Testis (tissue), 2 donors: ENCODE results near the gene IL1RAP.

Source experiments
- POLR2A ChIP-seq: fragments of 450-650 bp; IDR thresholded peaks from one replicate; pipeline ENCODE4 v1.6.1; 2017; ENCODE audit warnings: antibody characterized with exemption, mild to moderate bottlenecking, moderate library complexity
- TF ChIP-seq, protein P1 (sequence below), 3 experiments: fragments of 450-650 bp in 2 of 3; fragments of 200-600 bp in 1 of 3; sonication (generic) in 1 of 3; IDR thresholded peaks; one replicate each; pipeline ENCODE4 v1.5.1; 2016 to 2019; ENCODE audit warnings: antibody characterized with exemption in 3 of 3, mild to moderate bottlenecking in 2 of 3, moderate library complexity in 1 of 3

DNA sequence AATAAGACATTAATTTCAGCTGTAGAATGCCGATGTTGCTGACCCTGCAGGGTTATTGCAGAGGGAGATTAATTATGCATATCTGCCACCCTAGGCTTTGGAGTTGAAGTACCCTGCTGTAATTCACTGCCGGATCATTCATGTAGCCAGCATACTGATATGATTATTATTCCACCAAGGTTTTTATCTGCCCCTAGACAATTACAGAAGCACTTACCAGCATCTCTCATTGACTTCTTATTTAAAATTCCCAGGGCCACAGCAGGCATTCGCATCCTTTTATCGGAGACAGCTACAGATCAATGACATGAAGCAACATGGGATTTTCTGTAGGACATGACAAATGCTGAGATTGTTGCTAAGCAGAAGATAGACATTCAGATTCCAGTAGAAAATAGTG is 31.3 kb downstream of the IL1RAP start:
- TF ChIP-seq, protein P1, sequence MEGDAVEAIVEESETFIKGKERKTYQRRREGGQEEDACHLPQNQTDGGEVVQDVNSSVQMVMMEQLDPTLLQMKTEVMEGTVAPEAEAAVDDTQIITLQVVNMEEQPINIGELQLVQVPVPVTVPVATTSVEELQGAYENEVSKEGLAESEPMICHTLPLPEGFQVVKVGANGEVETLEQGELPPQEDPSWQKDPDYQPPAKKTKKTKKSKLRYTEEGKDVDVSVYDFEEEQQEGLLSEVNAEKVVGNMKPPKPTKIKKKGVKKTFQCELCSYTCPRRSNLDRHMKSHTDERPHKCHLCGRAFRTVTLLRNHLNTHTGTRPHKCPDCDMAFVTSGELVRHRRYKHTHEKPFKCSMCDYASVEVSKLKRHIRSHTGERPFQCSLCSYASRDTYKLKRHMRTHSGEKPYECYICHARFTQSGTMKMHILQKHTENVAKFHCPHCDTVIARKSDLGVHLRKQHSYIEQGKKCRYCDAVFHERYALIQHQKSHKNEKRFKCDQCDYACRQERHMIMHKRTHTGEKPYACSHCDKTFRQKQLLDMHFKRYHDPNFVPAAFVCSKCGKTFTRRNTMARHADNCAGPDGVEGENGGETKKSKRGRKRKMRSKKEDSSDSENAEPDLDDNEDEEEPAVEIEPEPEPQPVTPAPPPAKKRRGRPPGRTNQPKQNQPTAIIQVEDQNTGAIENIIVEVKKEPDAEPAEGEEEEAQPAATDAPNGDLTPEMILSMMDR (IDR thresholded peaks at IDR 0.05), result no peak
- TF ChIP-seq POLR2A, result no peak
